BJ (cell line): ENCODE data around the gene SOX6. TPM values are rescaled to one million over a fixed set of nuclear protein-coding genes. Genes with fewer than 3 reads are reported as not detected.

Experiments used
- CTCF ChIA-PET: fragments of 350-600 bp; formaldehyde crosslinking; extraction: SDS; loops from one replicate; lab custom pipeline; 2021; ENCODE audit warnings: antibody characterized with exemption, inconsistent platforms; lab: Yijun Ruan, JAX
- POLR2A ChIA-PET: fragments of 300-600 bp; sonication (Branson Sonifier 250); formaldehyde crosslinking; extraction: SDS; loops from one replicate; lab custom pipeline; 2021; ENCODE audit warnings: antibody characterized with exemption; lab: Charles Lee
- DNase-seq: peaks from one replicate; pipeline ENCODE4 v3.0.0-alpha.2; 2011; ENCODE audit warnings: low read depth
- H3K27me3 ChIP-seq: 2 replicates; pipeline ENCODE4 v1.6.0; 2011; ENCODE audit warnings: low read length; ENCODE audit not compliant: control insufficient read depth, insufficient read depth
- H3K36me3 ChIP-seq: 2 replicates; pipeline ENCODE4 v1.5.1; 2011; ENCODE audit warnings: low read length; ENCODE audit not compliant: control insufficient read depth, insufficient read depth
- H3K4me3 ChIP-seq: 2 replicates; pipeline ENCODE4 v1.5.1; 2011; ENCODE audit warnings: low read depth, mild to moderate bottlenecking, control low read depth, low read length
- CTCF ChIP-seq: IDR thresholded peaks from 2 replicates; pipeline ENCODE4 v1.5.1; 2011; ENCODE audit warnings: low read depth, mild to moderate bottlenecking, control low read depth, inconsistent platforms, low read length, moderate library complexity; ENCODE audit not compliant: insufficient read depth
- polyA plus RNA-seq: library from polyadenylated mRNA; depleted of rRNA; stranded (reverse); fragments of >200 nt; gene quantifications from 2 replicates; pipeline ENCODE4 v1.2.3, GENCODE V29; 2011

The SOX6 gene
- polyA plus RNA-seq, 1 experiment: 1.9 TPM

- DNase-seq: no peak
- no peak for TF ChIP-seq CTCF
- POLR2A ChIA-PET: no interaction called here
- Histone ChIP-seq H3K4me3 (no peak overlapping the region), H3K27me3 (no peaks in the 10 kb centered on the region), H3K36me3 (no peaks in the 10 kb centered on the region)
- CTCF ChIA-PET: interaction anchor here (1.0 to 1.4 kb wide), 2 partner anchors 10 to 13 kb away, joined by 3 read pairs; no protein-coding TSS in a partner anchor
Observed at GRCh38 chr11:16155448-16155847, 200.9 kb downstream of the SOX6 start.

GRCh38 chr11:16154715-16155396 is 201.5 kb downstream of the SOX6 start:
- Histone ChIP-seq H3K4me3 (no peak overlapping the region), H3K27me3 (no peaks in the 10 kb centered on the region), H3K36me3 (no peaks in the 10 kb centered on the region)
- TF ChIP-seq CTCF: no peak
- ChIA-PET POLR2A (no interaction called here), CTCF (interaction anchor here (1.0 kb wide), 1 partner anchor 13 kb away, joined by 3 read pairs; no protein-coding TSS in a partner anchor)
- no peak for DNase-seq

GRCh38 chr11:16153951-16154350 is 202.4 kb downstream of the SOX6 start:
- Histone ChIP-seq H3K27me3 (no peaks in the 10 kb centered on the region), H3K4me3 (no peak overlapping the region), H3K36me3 (no peaks in the 10 kb centered on the region)
- TF ChIP-seq CTCF: no peak
- CTCF ChIA-PET: interaction anchor here (0.7 kb wide), 1 partner anchor 192 kb away, joined by 3 read pairs; no protein-coding TSS in a partner anchor
- POLR2A ChIA-PET: no interaction called here
- no peak for DNase-seq

- CTCF ChIA-PET: no interaction called here
- no peak overlapping the region for H3K4me3 ChIP-seq
- DNase-seq: no peak
- no peaks in the 10 kb centered on the region for H3K36me3 ChIP-seq
- H3K27me3 ChIP-seq: no peaks in the 10 kb centered on the region
- POLR2A ChIA-PET: interaction anchor here (0.7 kb wide), 1 partner anchor 20 kb away, joined by 4 read pairs; no protein-coding TSS in a partner anchor
- no peak for TF ChIP-seq CTCF
Observed at GRCh38 chr11:16151138-16151537, 205.2 kb downstream of the SOX6 start.

- no peak overlapping the region for H3K4me3 ChIP-seq
- ChIA-PET CTCF (no interaction called here), POLR2A (interaction anchor here (0.7 kb wide), 1 partner anchor 251 kb away, joined by 4 read pairs; no protein-coding TSS in a partner anchor)
- no peak for DNase-seq
- TF ChIP-seq CTCF: no peak
- no peaks in the 10 kb centered on the region for H3K36me3 ChIP-seq
- no peaks in the 10 kb centered on the region for H3K27me3 ChIP-seq
Observed at GRCh38 chr11:16149476-16149875, 206.9 kb downstream of the SOX6 start.
